Panc1 (cell line): ENCODE measurements around the gene CIAO2B. TPM values are rescaled to one million over a fixed set of nuclear protein-coding genes. Genes with fewer than 3 reads are reported as not detected.

Experiments
- ATAC-seq: fragments of 200-7000 bp; cut with Tn5 transposase; 2 replicates; pipeline ENCODE4 v1.9.1; 2020; ENCODE audit warnings: mild to moderate bottlenecking, moderate library complexity
- BruUV-seq: library from RNA; stranded (reverse); fragments of 400-500 nt; replicated peaks from 2 replicates; lab custom pipeline; 2021; lab: Mats Ljungman, UMichigan
- CTCF ChIA-PET: fragments of 300-600 bp; sonication (Branson Sonifier 250); formaldehyde crosslinking; loops from one replicate; lab custom pipeline; 2022; ENCODE audit warnings: antibody characterized with exemption; lab: Charles Lee
- POLR2A ChIA-PET: fragments of 300-600 bp; sonication (Branson Sonifier 250); formaldehyde crosslinking; loops from one replicate; lab custom pipeline; 2022; ENCODE audit warnings: antibody characterized with exemption; lab: Charles Lee
- DNase-seq: peaks from one replicate; pipeline ENCODE4 v3.0.0-alpha.2; 2010; ENCODE audit warnings: low read depth, low spot score
- H3K27ac ChIP-seq: 2 replicates; pipeline ENCODE4 v1.5.1; 2011; ENCODE audit warnings: mild to moderate bottlenecking, low read length, inconsistent platforms
- H3K27me3 ChIP-seq: fragments of 200-500 bp; sonication (Bioruptor generic); 2 replicates; pipeline ENCODE4 v1.6.0; 2014; ENCODE audit warnings: low read length, inconsistent platforms; ENCODE audit not compliant: control insufficient read depth, insufficient read depth
- H3K36me3 ChIP-seq: fragments of 200-500 bp; sonication (Bioruptor generic); 2 replicates; pipeline ENCODE4 v1.5.1; 2014; ENCODE audit warnings: inconsistent platforms, mild to moderate bottlenecking, low read length, moderate library complexity; ENCODE audit not compliant: control insufficient read depth, insufficient read depth
- H3K4me1 ChIP-seq: 2 replicates; pipeline ENCODE4 v1.5.1; 2011; ENCODE audit warnings: inconsistent platforms, mild to moderate bottlenecking, low read length, moderate library complexity; ENCODE audit not compliant: control insufficient read depth, insufficient read depth
- H3K4me3 ChIP-seq, 2 experiments: 2 replicates each; pipeline ENCODE4 v1.5.1; 2011 to 2012; ENCODE audit warnings: low read depth in 2 of 2, low read length in 2 of 2, mild to moderate bottlenecking in 2 of 2, inconsistent platforms in 1 of 2, moderate library complexity in 1 of 2
- H3K9me3 ChIP-seq: fragments of 200-500 bp; sonication (Bioruptor generic); 2 replicates; pipeline ENCODE4 v1.5.1; 2014; ENCODE audit warnings: low read depth, mild to moderate bottlenecking, inconsistent platforms, low read length, moderate library complexity; ENCODE audit not compliant: control insufficient read depth, insufficient read depth
- CTCF ChIP-seq: fragments of 450-650 bp; IDR thresholded peaks from 2 replicates; pipeline ENCODE4 v1.5.1; 2017; ENCODE audit warnings: mild to moderate bottlenecking
- POLR2AphosphoS5 ChIP-seq: IDR thresholded peaks from 2 replicates; pipeline ENCODE4 v1.6.1; 2012; ENCODE audit warnings: mild to moderate bottlenecking, low read depth, low read length, moderate library complexity
- REST ChIP-seq, 2 experiments: IDR thresholded peaks; 2 replicates each; pipeline ENCODE4 v1.6.1; 2011 to 2012; ENCODE audit warnings: low read depth in 2 of 2, control low read depth in 1 of 2, low read length in 1 of 2, mild to moderate bottlenecking in 1 of 2, moderate library complexity in 1 of 2; ENCODE audit not compliant: insufficient read depth in 1 of 2
- SIN3A ChIP-seq: IDR thresholded peaks from 2 replicates; pipeline ENCODE4 v1.6.1; 2012; ENCODE audit warnings: low read depth, mild to moderate bottlenecking, low read length, moderate library complexity, borderline replicate concordance; ENCODE audit not compliant: insufficient read depth
- TCF7L2 ChIP-seq: IDR thresholded peaks from 2 replicates; pipeline ENCODE4 v1.6.1; 2011; ENCODE audit warnings: mild to moderate bottlenecking, low read depth, low read length, inconsistent platforms
- in situ Hi-C: cut with HindIII; loops from 2 replicates; pipeline ENCODE4 v1.10.0; 2016; ENCODE audit warnings: low sequenced_read_pairs, low pct_unique_long_range_greater_than_20kb
- intact Hi-C: fragments of 100-400 bp; cut with micrococcal nuclease; formaldehyde crosslinking; loops from one replicate; pipeline ENCODE4 v1.10.0; 2022; ENCODE audit not compliant: unreplicated experiment
- total RNA-seq: library from RNA; stranded (reverse); gene quantifications from one replicate; pipeline ENCODE4 v1.2.1, GENCODE V29; 2021; ENCODE audit not compliant: unreplicated experiment

Gene CIAO2B
- total RNA-seq, 1 experiment from 2014 or later = 96.6 TPM

GRCh38 chr16:66894948-66895688, 39.1 kb downstream of the CIAO2B start:
- intact Hi-C loops = loop anchor here (5.0 kb wide), 1 partner anchor 52 kb away; no protein-coding TSS in a partner anchor
- CTCF ChIA-PET = interaction anchor here (0.6 to 1.4 kb wide), 3 partner anchors 15 to 105 kb away, joined by 3 to 4 read pairs (median 3); no protein-coding TSS in a partner anchor

DNA sequence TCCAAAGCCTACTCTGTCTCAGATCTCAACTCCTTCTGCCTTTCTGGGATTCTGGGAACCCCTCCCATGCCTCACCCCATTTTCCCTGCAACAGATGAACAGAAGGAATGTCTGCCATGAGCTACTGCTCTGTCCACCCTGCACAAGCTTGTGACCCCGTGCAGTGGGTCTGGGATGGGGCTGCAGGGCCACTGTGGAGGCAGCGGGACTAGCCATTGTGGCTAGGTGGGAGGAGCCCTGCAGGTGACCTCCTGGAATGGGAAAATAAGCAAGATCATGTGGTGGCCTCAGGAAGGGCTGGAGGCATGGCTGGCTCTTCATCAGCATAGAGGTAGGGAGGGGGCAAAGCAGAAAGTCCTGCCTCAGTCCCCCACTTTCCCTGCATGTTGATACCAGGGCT, 40.1 kb downstream of the CIAO2B start:
- TF ChIP-seq POLR2AphosphoS5 (no peak), REST (IDR thresholded peaks at IDR 0.05; ENCODE audit: insufficient read depth in 1 of 2, low read depth in 2 of 2, low read length in 1 of 2) (no peak), CTCF (no peak), SIN3A (no peak), TCF7L2 (no peak)
- Histone ChIP-seq H3K36me3 (no peaks in the 10 kb centered on the region), H3K27ac (no peak overlapping the region), H3K4me3 (no peak overlapping the region), H3K9me3 (no peaks in the 10 kb centered on the region), H3K27me3 (no peaks in the 10 kb centered on the region), H3K4me1 (no peaks in the 10 kb centered on the region)
- ChIA-PET POLR2A (no interaction called here), CTCF (no interaction called here)
- DNase-seq = no peak
- intact Hi-C loops (no loop called here), in situ Hi-C loops (no loop called here)
- no TSS peak for BruUV-seq
- no peak for ATAC-seq

More at GRCh38 chr16:66894948-66895688, 39.1 kb downstream of the CIAO2B start:
- H3K36me3 ChIP-seq = no peaks in the 10 kb centered on the region
- peaks cover 7% of the 10 kb centered on the region for H3K4me1 ChIP-seq
- H3K9me3 ChIP-seq = no peaks in the 10 kb centered on the region
- H3K27ac ChIP-seq = no peak overlapping the region
- ATAC-seq (peak; percentile 91), DNase-seq (no peak)
- no peaks in the 10 kb centered on the region for H3K27me3 ChIP-seq
- no TSS peak for BruUV-seq
- H3K4me3 ChIP-seq = no peak overlapping the region
- POLR2A ChIA-PET = no interaction called here
- in situ Hi-C loops = no loop called here
- no peak for TF ChIP-seq POLR2AphosphoS5
- TF ChIP-seq CTCF = peak; percentile 87
- TF ChIP-seq REST (IDR thresholded peaks at IDR 0.05; ENCODE audit: insufficient read depth in 1 of 2, low read depth in 2 of 2, low read length in 1 of 2) = 0 out of 4 replicates have a peak, but pooled peaks of 1 of the 2 experiments have one; percentile 22
